ENCODE measurements around the gene SUSD3.

- TF ChIP-seq CTCF (IDR thresholded peaks at IDR 0.05) (no peak), POLR2A (IDR thresholded peaks at IDR 0.05) (no peak)
Observed at GRCh38 chr9:93013856-93014582, 44.5 kb upstream of the SUSD3 start.
